ENCODE measurements around the gene ZFYVE16. TPM values are rescaled to one million over a fixed set of nuclear protein-coding genes. Genes with fewer than 3 reads are reported as not detected.
A peak's percentile ranks its signal among the peaks of the same experiment; 100 is the strongest.

The ZFYVE16 gene
- total and polyA plus RNA-seq, 2 of the 13 experiments (the other 11 are each of a cell fraction or from before 2014, with no cell fraction given) = 9.3 to 33.3 TPM

- TF ChIP-seq CEBPZ (IDR thresholded peaks at IDR 0.05; ENCODE audit: low read length) = no peak
- peak; percentile 46; the same call in 1 of the 2 replicates for TF ChIP-seq FOXP4 (CRISPR knock-in tag; IDR thresholded peaks at IDR 0.05)
- no peak for TF ChIP-seq SNAPC5 (CRISPR knock-in tag; IDR thresholded peaks at IDR 0.05; ENCODE audit: borderline replicate concordance)
- TF ChIP-seq ZNF780A (CRISPR knock-in tag; IDR thresholded peaks at IDR 0.05) = 0 out of 2 replicates have a peak, but pooled peaks have one; percentile 29
- peak; percentile 81; the same call in 1 of the 2 replicates for TF ChIP-seq THAP9 (CRISPR knock-in tag; IDR thresholded peaks at IDR 0.05; ENCODE audit: borderline replicate concordance)
- no peak for TF ChIP-seq ZNF318 (CRISPR knock-in tag; IDR thresholded peaks at IDR 0.05)
- peak; percentile 75; the same call in 1 of the 2 replicates for TF ChIP-seq ZNF335 (CRISPR knock-in tag; IDR thresholded peaks at IDR 0.05)
- no peak for TF ChIP-seq TMF1 (CRISPR knock-in tag; IDR thresholded peaks at IDR 0.05; ENCODE audit: low read depth)
Measured at GRCh38 chr5:80407735-80408483, at the start of gene ZFYVE16 (continued).
